Left colon (tissue), 2 donors: Measurements from ENCODE around the gene C19orf18. TPM values are rescaled to one million over a fixed set of nuclear protein-coding genes. Genes with fewer than 3 reads are reported as not detected.
"Not testable (repeated sequence)": the region's sequence is repeated elsewhere in the genome, so short reads cannot be mapped to it uniquely, and the experiment has no call there.

Experiments used
- ATAC-seq: fragments of 200-7000 bp; cut with Tn5 transposase; one replicate; pipeline ENCODE4 v1.9.1; 2020; ENCODE audit warnings: mild to moderate bottlenecking, moderate library complexity
- DNase-seq, 2 donors: peaks; one replicate each; pipeline ENCODE4 v3.0.0-alpha.2; 2020
- intact Hi-C, 2 donors: fragments of 100-400 bp; cut with DNase I in 1 of 2; cut with micrococcal nuclease in 1 of 2; formaldehyde crosslinking; loops; one replicate each; pipeline versions ENCODE4 v1.11.2 to v1.14.0; 2022; cut with DNase I, micrococcal nuclease
- long read RNA-seq: library from polyadenylated mRNA; unstranded; transcript quantifications from one replicate; pipeline ENCODE4 v2.0.0, GENCODE V29; 2021
- total RNA-seq, 2 donors: library from RNA; stranded (reverse); fragmentation: NEBNext Ultra II Directional; extraction: Animal tissue kit (Norgen Biotek cat#: 25700); gene quantifications; one replicate each; pipeline ENCODE4 v1.2.1, GENCODE V29; 2021
- donor health status: DM: no; HTN: no; CAD: no.
- donor health status: DM: yes; HTN: yes; CAD: no.

Gene C19orf18
- 1 to 10 TPM in 1 of 2 donors, under 1 TPM in 1; 0.47 to 1.8 TPM for total RNA-seq
- long read RNA-seq = 0 reads

GRCh38 chr19:57974434-57974833, at the start of gene C19orf18:
C19orf18 (minus strand) TSS chr19:57974534; CDS start chr19:57974432, 102 bp downstream.
- DNase-seq = no peak
- intact Hi-C loops = no loop called here
- ATAC-seq = no peak

GRCh38 chr19:58022283-58022660, 47.9 kb upstream of the C19orf18 start:
- intact Hi-C loops = loop anchor here in 1 of 2 donors (5.0 kb wide), 1 partner anchor 135 kb away; no protein-coding TSS in a partner anchor
- ATAC-seq (no peak), DNase-seq (no peak)

GRCh38 chr19:58021541-58022282, 47.4 kb upstream of the C19orf18 start:
- DNase-seq (peak; percentile 16 to 42), ATAC-seq (no peak)
- intact Hi-C loops = loop anchor here in 1 of 2 donors (5.0 kb wide), 1 partner anchor 136 kb away; no protein-coding TSS in a partner anchor

- intact Hi-C loops = loop anchor here in 1 of 2 donors (5.0 kb wide), 1 partner anchor 137 kb away; no protein-coding TSS in a partner anchor
Observed at GRCh38 chr19:58020129-58020528, 45.8 kb upstream of the C19orf18 start.

GRCh38 chr19:58014141-58014540, 39.8 kb upstream of the C19orf18 start:
- ATAC-seq (no peak), DNase-seq (no peak)
- intact Hi-C loops = no loop called here

More at GRCh38 chr19:58020129-58020528, 45.8 kb upstream of the C19orf18 start:
- ATAC-seq = no peak
- no peak for DNase-seq

GRCh38 chr19:58010507-58010906, 36.2 kb upstream of the C19orf18 start:
- DNase-seq = no peak
- intact Hi-C loops = no loop called here
- no peak for ATAC-seq

- ATAC-seq = peak; percentile 97
- DNase-seq = peak; percentile 70 to 79
- intact Hi-C loops = no loop called here
Observed at GRCh38 chr19:58009666-58010301, 35.5 kb upstream of the C19orf18 start.

- intact Hi-C loops = no loop called here
Observed at GRCh38 chr19:58009301-58009665, 34.9 kb upstream of the C19orf18 start.

GRCh38 chr19:58008877-58009276, 34.5 kb upstream of the C19orf18 start:
- intact Hi-C loops, DNase-seq, ATAC-seq: not testable (repeated sequence)

More at GRCh38 chr19:58009301-58009665, 34.9 kb upstream of the C19orf18 start:
- ATAC-seq = no peak
- DNase-seq = no peak

- no peak for DNase-seq
- ATAC-seq = no peak
- intact Hi-C loops = no loop called here
Observed at GRCh38 chr19:58007285-58007684, 33.0 kb upstream of the C19orf18 start.

GRCh38 chr19:58003174-58003828, 29.0 kb upstream of the C19orf18 start:
- intact Hi-C loops = no loop called here
- ATAC-seq (no peak), DNase-seq (no peak)

- intact Hi-C loops = no loop called here
- ATAC-seq (peak; percentile 99), DNase-seq (peak; percentile 88 to 92)
Observed at GRCh38 chr19:58002384-58003173, 28.2 kb upstream of the C19orf18 start, which contains the start of gene ZNF606. ZNF606 (minus strand) TSS chr19:58002820; CDS start chr19:58001319, 1,501 bp downstream.

GRCh38 chr19:58001895-58002369, 27.6 kb upstream of the C19orf18 start:
- ATAC-seq (peak; percentile 20), DNase-seq (no peak)
- intact Hi-C loops = no loop called here

- DNase-seq = no peak
- ATAC-seq = no peak
- intact Hi-C loops = no loop called here
Observed at GRCh38 chr19:58000677-58001076, 26.3 kb upstream of the C19orf18 start.

GRCh38 chr19:57992841-57993240, 18.5 kb upstream of the C19orf18 start:
- ATAC-seq = no peak
- intact Hi-C loops = no loop called here
- no peak for DNase-seq

GRCh38 chr19:57978586-57979289, 4.4 kb upstream of the C19orf18 start:
- intact Hi-C loops = no loop called here
- no peak for DNase-seq
- no peak for ATAC-seq

- ATAC-seq = no peak
- intact Hi-C loops = no loop called here
- DNase-seq = no peak
Observed at GRCh38 chr19:57964761-57965160, 9.6 kb downstream of the C19orf18 start.

- no peak for DNase-seq
- intact Hi-C loops = no loop called here
- no peak for ATAC-seq
Observed at GRCh38 chr19:57961785-57962184, 12.5 kb downstream of the C19orf18 start.
